ENCODE results near the gene PHLDB1.

DNA sequence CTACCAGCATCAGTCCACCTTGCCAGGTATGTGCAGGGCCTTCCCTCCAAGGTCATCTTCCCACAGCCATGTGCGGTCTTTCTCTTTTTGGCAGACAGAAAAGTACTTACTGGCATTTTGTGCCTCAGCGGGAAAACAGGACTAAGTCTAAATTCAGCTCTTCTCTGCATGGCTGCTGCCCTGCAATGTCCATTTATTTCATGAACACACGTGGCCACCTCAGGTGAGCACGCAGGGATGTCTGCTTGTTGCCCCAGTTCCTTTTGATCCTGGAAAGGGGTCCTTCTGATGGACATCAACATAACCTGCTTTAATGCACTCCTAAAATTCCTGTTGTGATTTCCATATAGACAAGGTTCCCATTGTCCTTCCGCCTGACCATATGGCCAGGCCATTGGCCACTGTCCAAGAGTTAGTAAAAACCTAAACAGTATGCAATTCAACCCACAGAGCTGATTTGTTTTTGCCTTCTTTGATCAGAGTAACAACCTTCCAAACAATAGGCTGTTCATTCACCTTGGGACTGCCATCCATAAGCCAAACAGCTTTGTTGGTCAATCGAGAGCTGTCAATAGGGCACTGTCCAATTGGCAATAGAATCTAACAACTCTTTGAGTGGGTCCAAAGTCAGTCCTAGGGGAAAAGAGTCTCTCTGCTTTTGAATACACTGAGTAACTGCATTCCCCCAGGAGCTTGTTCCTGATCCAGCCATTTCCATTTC lies 66.1 kb downstream of the PHLDB1 start:
- no peak for TF ChIP-seq POLR2A (IDR thresholded peaks at IDR 0.05)
- TF ChIP-seq, protein P1, sequence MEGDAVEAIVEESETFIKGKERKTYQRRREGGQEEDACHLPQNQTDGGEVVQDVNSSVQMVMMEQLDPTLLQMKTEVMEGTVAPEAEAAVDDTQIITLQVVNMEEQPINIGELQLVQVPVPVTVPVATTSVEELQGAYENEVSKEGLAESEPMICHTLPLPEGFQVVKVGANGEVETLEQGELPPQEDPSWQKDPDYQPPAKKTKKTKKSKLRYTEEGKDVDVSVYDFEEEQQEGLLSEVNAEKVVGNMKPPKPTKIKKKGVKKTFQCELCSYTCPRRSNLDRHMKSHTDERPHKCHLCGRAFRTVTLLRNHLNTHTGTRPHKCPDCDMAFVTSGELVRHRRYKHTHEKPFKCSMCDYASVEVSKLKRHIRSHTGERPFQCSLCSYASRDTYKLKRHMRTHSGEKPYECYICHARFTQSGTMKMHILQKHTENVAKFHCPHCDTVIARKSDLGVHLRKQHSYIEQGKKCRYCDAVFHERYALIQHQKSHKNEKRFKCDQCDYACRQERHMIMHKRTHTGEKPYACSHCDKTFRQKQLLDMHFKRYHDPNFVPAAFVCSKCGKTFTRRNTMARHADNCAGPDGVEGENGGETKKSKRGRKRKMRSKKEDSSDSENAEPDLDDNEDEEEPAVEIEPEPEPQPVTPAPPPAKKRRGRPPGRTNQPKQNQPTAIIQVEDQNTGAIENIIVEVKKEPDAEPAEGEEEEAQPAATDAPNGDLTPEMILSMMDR (IDR thresholded peaks at IDR 0.05 in 4 of 5, conservative IDR thresholded peaks at IDR 0.05 in 1 of 5): no peak
